Mesenchymal stem cell (in vitro differentiated cells and primary cell): ENCODE data around the gene DDX41.

Source experiments
- DNase-seq: peaks from one replicate; pipeline ENCODE4 v3.0.0-alpha.2; 2013
- H2AFZ ChIP-seq: one replicate; pipeline ENCODE4 v1.6.1; 2013; ENCODE audit warnings: low read depth, mild to moderate bottlenecking, control low read depth, inconsistent platforms, low read length, moderate library complexity
- H2AK5ac ChIP-seq: 2 replicates; pipeline ENCODE4 v1.6.1; 2013; ENCODE audit warnings: low read length, moderate library complexity, mild to moderate bottlenecking, inconsistent platforms; ENCODE audit not compliant: severe bottlenecking
- H2BK120ac ChIP-seq: one replicate; pipeline ENCODE4 v1.6.1; 2013; ENCODE audit warnings: low read depth, mild to moderate bottlenecking, inconsistent platforms, low read length, moderate library complexity
- H2BK12ac ChIP-seq, 2 experiments: one replicate each; pipeline ENCODE4 v1.6.1; 2013; ENCODE audit warnings: inconsistent platforms in 2 of 2, low read length in 2 of 2, mild to moderate bottlenecking in 2 of 2, moderate library complexity in 2 of 2, control low read depth in 1 of 2
- H2BK15ac ChIP-seq: one replicate; pipeline ENCODE4 v1.6.1; 2013; ENCODE audit warnings: mild to moderate bottlenecking, low read depth, inconsistent platforms; ENCODE audit not compliant: poor library complexity, severe bottlenecking
- H2BK5ac ChIP-seq: 2 replicates; pipeline ENCODE4 v1.6.1; 2013; ENCODE audit warnings: low read depth, mild to moderate bottlenecking, low read length, control low read depth, inconsistent platforms; ENCODE audit not compliant: poor library complexity, severe bottlenecking
- H3K14ac ChIP-seq, 2 experiments: one replicate each; pipeline ENCODE4 v1.6.1; 2013; ENCODE audit warnings: inconsistent platforms in 2 of 2, low read length in 2 of 2, control low read depth in 1 of 2, mild to moderate bottlenecking in 1 of 2, moderate library complexity in 1 of 2
- H3K18ac ChIP-seq, 2 experiments: one replicate each; pipeline ENCODE4 v1.6.1; 2013; ENCODE audit warnings: inconsistent platforms in 2 of 2, low read length in 2 of 2, control low read depth in 1 of 2, low read depth in 1 of 2, mild to moderate bottlenecking in 1 of 2
- H3K23ac ChIP-seq, 2 experiments: one replicate each; pipeline ENCODE4 v1.6.1; 2013; ENCODE audit warnings: inconsistent platforms in 2 of 2, low read length in 2 of 2, mild to moderate bottlenecking in 2 of 2, moderate library complexity in 2 of 2, control low read depth in 1 of 2
- H3K27ac ChIP-seq: 2 replicates; pipeline ENCODE4 v1.5.1; 2013; ENCODE audit warnings: mild to moderate bottlenecking, moderate library complexity, low read length, control low read depth, inconsistent platforms; ENCODE audit not compliant: poor library complexity, severe bottlenecking
- H3K27me3 ChIP-seq, 2 experiments: 2 replicates each; pipeline versions ENCODE4 v1.6.1 to v1.7.0; 2013; ENCODE audit warnings: low read length in 2 of 2, mild to moderate bottlenecking in 2 of 2, moderate library complexity in 2 of 2, control low read depth in 1 of 2, inconsistent platforms in 1 of 2; ENCODE audit not compliant: control insufficient read depth in 1 of 2, insufficient read depth in 1 of 2
- H3K36me3 ChIP-seq, 2 experiments: 2 replicates each; pipeline versions ENCODE4 v1.6.1 to v1.7.0; 2013; ENCODE audit warnings: low read length in 2 of 2, control low read depth in 1 of 2, inconsistent platforms in 1 of 2, low read depth in 1 of 2, mild to moderate bottlenecking in 1 of 2; ENCODE audit not compliant: insufficient read depth in 2 of 2, control insufficient read depth in 1 of 2
- H3K4ac ChIP-seq, 2 experiments: one replicate each; pipeline ENCODE4 v1.6.1; 2013; ENCODE audit warnings: inconsistent platforms in 2 of 2, low read length in 2 of 2, mild to moderate bottlenecking in 2 of 2, moderate library complexity in 2 of 2, control low read depth in 1 of 2, low read depth in 1 of 2
- H3K4me1 ChIP-seq: 2 replicates; pipeline ENCODE4 v1.6.1; 2013; ENCODE audit warnings: low read depth, low read length, control low read depth; ENCODE audit not compliant: control insufficient read depth, insufficient read depth
- H3K4me2 ChIP-seq: 2 replicates; pipeline ENCODE4 v1.6.1; 2013; ENCODE audit warnings: low read length, mild to moderate bottlenecking, inconsistent platforms; ENCODE audit not compliant: poor library complexity, severe bottlenecking
- H3K4me3 ChIP-seq, 2 experiments: 2 replicates each; pipeline versions ENCODE4 v1.5.1 to v1.7.0; 2013; ENCODE audit warnings: low read length in 2 of 2, mild to moderate bottlenecking in 2 of 2, control low read depth in 1 of 2, low read depth in 1 of 2; ENCODE audit not compliant: insufficient read depth in 1 of 2
- H3K79me1 ChIP-seq: replicated peaks from 2 replicates; pipeline ENCODE4 v1.6.1; 2013; ENCODE audit warnings: mild to moderate bottlenecking, control low read depth, low read length, inconsistent platforms; ENCODE audit not compliant: poor library complexity, severe bottlenecking
- H3K9ac ChIP-seq: 2 replicates; pipeline ENCODE4 v1.7.0; 2013; ENCODE audit warnings: mild to moderate bottlenecking, low read length, moderate library complexity
- H3K9me3 ChIP-seq: 2 replicates; pipeline ENCODE4 v1.7.0; 2013; ENCODE audit warnings: mild to moderate bottlenecking, low read length; ENCODE audit not compliant: control insufficient read depth
- H4K8ac ChIP-seq: one replicate; pipeline ENCODE4 v1.6.1; 2013; ENCODE audit warnings: inconsistent platforms, mild to moderate bottlenecking, low read length, moderate library complexity
- H4K91ac ChIP-seq: one replicate; pipeline ENCODE4 v1.6.1; 2013; ENCODE audit warnings: mild to moderate bottlenecking, low read length, inconsistent platforms
- WGBS: methylation state at CpG from one replicate; pipeline ENCODE4 v1.1.7; 2013; ENCODE audit warnings: mixed read lengths; 5-methylcytosine and 5-hydroxymethylcytosine counted together

The DDX41 gene

GRCh38 chr5:177530638-177531037, 13.9 kb upstream of the DDX41 start:
- no peaks in the 10 kb centered on the region for H3K9me3 ChIP-seq
- no peak overlapping the region for H2BK15ac ChIP-seq
- H2AFZ ChIP-seq, result no peak overlapping the region
- no peak overlapping the region for H3K4ac ChIP-seq
- no peak overlapping the region for H3K27ac ChIP-seq
- H4K91ac ChIP-seq, result no peak overlapping the region
- no peak overlapping the region for H3K23ac ChIP-seq
- DNase-seq, result no peak
- no peak overlapping the region for H3K18ac ChIP-seq
- peaks cover 3% of the 10 kb centered on the region for H3K4me1 ChIP-seq
- no peak overlapping the region for H3K14ac ChIP-seq
- no peak overlapping the region for H3K4me2 ChIP-seq
- no peak overlapping the region for H2AK5ac ChIP-seq
- no peak overlapping the region for H2BK120ac ChIP-seq
- no peak overlapping the region for H3K9ac ChIP-seq
- 92% methylated on average over 3 of the region's 3 CpGs for WGBS
- H3K4me3 ChIP-seq, result no peak overlapping the region
- H2BK5ac ChIP-seq, result no peak overlapping the region
- peaks cover 65% of the 10 kb centered on the region for H3K79me1 ChIP-seq
- H2BK12ac ChIP-seq, result no peak overlapping the region
- H4K8ac ChIP-seq, result no peak overlapping the region
- peaks cover 81 to 93% of the 10 kb centered on the region in 2 experiments for H3K36me3 ChIP-seq
- H3K27me3 ChIP-seq, result no peaks in the 10 kb centered on the region

- no peaks in the 10 kb centered on the region for H3K9me3 ChIP-seq
- DNase-seq, result no peak
- no peak overlapping the region for H3K14ac ChIP-seq
- no peak overlapping the region for H3K27ac ChIP-seq
- H3K4ac ChIP-seq, result no peak overlapping the region
- no peaks in the 10 kb centered on the region for H3K27me3 ChIP-seq
- no peak overlapping the region for H3K9ac ChIP-seq
- H2AFZ ChIP-seq, result no peak overlapping the region
- no peak overlapping the region for H4K91ac ChIP-seq
- no peak overlapping the region for H3K23ac ChIP-seq
- H2BK5ac ChIP-seq, result no peak overlapping the region
- H3K4me3 ChIP-seq, result no peak overlapping the region
- H3K36me3 ChIP-seq, result peaks cover 92 to 94% of the 10 kb centered on the region in 2 experiments
- no peak overlapping the region for H2BK120ac ChIP-seq
- WGBS, result 95% methylated on average over 12 of the region's 12 CpGs
- no peak overlapping the region for H3K4me2 ChIP-seq
- H2BK15ac ChIP-seq, result no peak overlapping the region
- H3K79me1 ChIP-seq, result peaks cover 73% of the 10 kb centered on the region
- H3K18ac ChIP-seq, result no peak overlapping the region
- no peak overlapping the region for H2AK5ac ChIP-seq
- H3K4me1 ChIP-seq, result peaks cover 3% of the 10 kb centered on the region
- no peak overlapping the region for H2BK12ac ChIP-seq
- H4K8ac ChIP-seq, result no peak overlapping the region
Measured at GRCh38 chr5:177529247-177530203, 12.8 kb upstream of the DDX41 start.

GRCh38 chr5:177528631-177529030, 11.9 kb upstream of the DDX41 start:
- Histone ChIP-seq H3K23ac (no peak overlapping the region), H3K14ac (no peak overlapping the region), H4K91ac (no peak overlapping the region), H3K36me3 (peaks cover 96 to 97% of the 10 kb centered on the region in 2 experiments), H4K8ac (no peak overlapping the region), H2AK5ac (no peak overlapping the region), H3K4me3 (no peak overlapping the region), H2BK15ac (no peak overlapping the region), H3K9ac (no peak overlapping the region), H2BK5ac (no peak overlapping the region), H3K79me1 (peaks cover 80% of the 10 kb centered on the region), H2AFZ (no peak overlapping the region), H2BK120ac (no peak overlapping the region), H3K4ac (no peak overlapping the region), H3K27me3 (no peaks in the 10 kb centered on the region), H3K18ac (no peak overlapping the region), H3K4me1 (peaks cover 3% of the 10 kb centered on the region), H3K9me3 (no peaks in the 10 kb centered on the region), H3K4me2 (no peak overlapping the region), H2BK12ac (no peak overlapping the region), H3K27ac (no peak overlapping the region)
- WGBS, result 96% methylated on average over 9 of the region's 10 CpGs
- DNase-seq, result no peak

- Histone ChIP-seq H3K9ac (no peak overlapping the region), H3K23ac (no peak overlapping the region), H2AK5ac (no peak overlapping the region), H3K36me3 (peaks cover 94 to 97% of the 10 kb centered on the region in 2 experiments), H2BK120ac (no peak overlapping the region), H3K27me3 (no peaks in the 10 kb centered on the region), H3K4me2 (no peak overlapping the region), H3K4me3 (no peak overlapping the region), H4K8ac (no peak overlapping the region), H2BK12ac (no peak overlapping the region), H3K79me1 (peaks cover 78% of the 10 kb centered on the region), H3K14ac (no peak overlapping the region), H3K4me1 (peaks cover 3% of the 10 kb centered on the region), H2BK15ac (no peak overlapping the region), H3K18ac (no peak overlapping the region), H3K27ac (no peak overlapping the region), H2AFZ (no peak overlapping the region), H3K4ac (no peak overlapping the region), H3K9me3 (no peaks in the 10 kb centered on the region), H2BK5ac (no peak overlapping the region), H4K91ac (no peak overlapping the region)
- WGBS, result 96% methylated on average over 8 of the region's 8 CpGs
- DNase-seq, result no peak
Measured at GRCh38 chr5:177527595-177527994, 10.8 kb upstream of the DDX41 start.
